Activated CD8-positive, alpha-beta T cell treated with anti-CD3 and anti-CD28 coated beads for 36 hours (primary cell): ENCODE results near the gene FRY. TPM values are rescaled to one million over a fixed set of nuclear protein-coding genes. Genes with fewer than 3 reads are reported as not detected.

Experiments
- ATAC-seq: fragments of 200-7000 bp; cut with Tn5 transposase; one replicate; pipeline ENCODE4 v1.10.0; 2021; ENCODE audit warnings: mild to moderate bottlenecking, moderate library complexity
- CTCF ChIA-PET: fragments of 350-600 bp; sonication (Branson Sonifier 250); formaldehyde crosslinking; loops from one replicate; lab custom pipeline; 2021; ENCODE audit warnings: antibody characterized with exemption; lab: Charles Lee
- POLR2A ChIA-PET: fragments of 350-600 bp; sonication (Branson Sonifier 250); formaldehyde crosslinking; loops from one replicate; lab custom pipeline; 2021; ENCODE audit warnings: antibody characterized with exemption; lab: Charles Lee
- DNase-seq: peaks from one replicate; pipeline ENCODE4 v3.0.0-alpha.2; 2020
- H3K27ac Mint-ChIP-seq: one replicate; pipeline ENCODE4 v1.8.0; 2021; ENCODE audit warnings: mild to moderate bottlenecking, mixed read lengths
- H3K27me3 Mint-ChIP-seq: one replicate; pipeline ENCODE4 v1.8.0; 2021; ENCODE audit warnings: mixed read lengths
- H3K36me3 Mint-ChIP-seq: one replicate; pipeline ENCODE4 v1.8.0; 2021; ENCODE audit warnings: low read depth, mixed read lengths
- H3K4me1 Mint-ChIP-seq: one replicate; pipeline ENCODE4 v1.8.0; 2021; ENCODE audit warnings: low read depth, mixed read lengths
- H3K4me3 Mint-ChIP-seq: one replicate; pipeline ENCODE4 v1.8.0; 2021; ENCODE audit warnings: mild to moderate bottlenecking, moderate library complexity, mixed read lengths
- H3K9me3 Mint-ChIP-seq: one replicate; pipeline ENCODE4 v1.8.0; 2021; ENCODE audit warnings: mixed read lengths
- CTCF ChIP-seq: fragments of 200-600 bp; IDR thresholded peaks from one replicate; pipeline ENCODE4 v1.8.0; 2022; ENCODE audit warnings: antibody characterized with exemption, mild to moderate bottlenecking
- intact Hi-C: fragments of 100-400 bp; cut with micrococcal nuclease; formaldehyde crosslinking; loops from one replicate; pipeline ENCODE4 v1.10.0; 2022
- total RNA-seq, 2 experiments: library from RNA; stranded (reverse); gene quantifications; one replicate each; pipeline ENCODE4 v1.2.3, GENCODE V29; 2021

Gene FRY
- total RNA-seq, 2 experiments from 2014 or later = 0.58 to 0.68 TPM

GRCh38 chr13:32117701-32118100 is 86.1 kb downstream of the FRY start:
- POLR2A ChIA-PET = no interaction called here
- no peak for TF ChIP-seq CTCF
- H3K27me3 Mint-ChIP-seq = no peaks in the 10 kb centered on the region
- H3K4me3 Mint-ChIP-seq = no peak overlapping the region
- CTCF ChIA-PET = no interaction called here
- no peak for ATAC-seq
- H3K27ac Mint-ChIP-seq = no peak overlapping the region
- H3K4me1 Mint-ChIP-seq = peaks cover 10% of the 10 kb centered on the region
- H3K36me3 Mint-ChIP-seq = no peaks in the 10 kb centered on the region
- no peak for DNase-seq
- peaks cover 7% of the 10 kb centered on the region for H3K9me3 Mint-ChIP-seq
- intact Hi-C loops = no loop called here

GRCh38 chr13:32121316-32121715 is 89.7 kb downstream of the FRY start:
- Mint-ChIP-seq H3K27ac (no peak overlapping the region), H3K27me3 (no peaks in the 10 kb centered on the region), H3K4me3 (no peak overlapping the region), H3K36me3 (no peaks in the 10 kb centered on the region), H3K9me3 (peaks cover 7% of the 10 kb centered on the region), H3K4me1 (no peaks in the 10 kb centered on the region)
- intact Hi-C loops = no loop called here
- POLR2A ChIA-PET = no interaction called here
- DNase-seq = no peak
- no peak for TF ChIP-seq CTCF
- CTCF ChIA-PET = no interaction called here
- no peak for ATAC-seq

- ATAC-seq = no peak
- no peak overlapping the region for H3K27ac Mint-ChIP-seq
- H3K4me3 Mint-ChIP-seq = no peak overlapping the region
- POLR2A ChIA-PET = no interaction called here
- H3K27me3 Mint-ChIP-seq = no peaks in the 10 kb centered on the region
- no peaks in the 10 kb centered on the region for H3K36me3 Mint-ChIP-seq
- CTCF ChIA-PET = interaction anchor here (0.6 kb wide), 1 partner anchor 544 kb away, joined by 4 read pairs; no protein-coding TSS in a partner anchor
- no peak for TF ChIP-seq CTCF
- no peak for DNase-seq
- H3K4me1 Mint-ChIP-seq = no peaks in the 10 kb centered on the region
- intact Hi-C loops = no loop called here
- peaks cover 7% of the 10 kb centered on the region for H3K9me3 Mint-ChIP-seq
Observed at GRCh38 chr13:32124743-32125142, 93.2 kb downstream of the FRY start.

GRCh38 chr13:32125221-32125689 is 93.7 kb downstream of the FRY start:
- intact Hi-C loops = no loop called here
- Mint-ChIP-seq H3K4me1 (no peaks in the 10 kb centered on the region), H3K4me3 (no peak overlapping the region), H3K27me3 (no peaks in the 10 kb centered on the region), H3K36me3 (no peaks in the 10 kb centered on the region), H3K9me3 (peaks cover 7% of the 10 kb centered on the region), H3K27ac (no peak overlapping the region)
- TF ChIP-seq CTCF = no peak
- ATAC-seq = no peak
- no peak for DNase-seq
- POLR2A ChIA-PET = no interaction called here
- CTCF ChIA-PET = no interaction called here

GRCh38 chr13:32125751-32126150 is 94.2 kb downstream of the FRY start:
- no peaks in the 10 kb centered on the region for H3K27me3 Mint-ChIP-seq
- CTCF ChIA-PET = no interaction called here
- no peak for TF ChIP-seq CTCF

More at GRCh38 chr13:32125751-32126150, 94.2 kb downstream of the FRY start:
- no peak overlapping the region for H3K4me3 Mint-ChIP-seq
- H3K27ac Mint-ChIP-seq = no peak overlapping the region
- no peak for ATAC-seq
- H3K4me1 Mint-ChIP-seq = no peaks in the 10 kb centered on the region
- DNase-seq = no peak
- peaks cover 7% of the 10 kb centered on the region for H3K9me3 Mint-ChIP-seq
- no peaks in the 10 kb centered on the region for H3K36me3 Mint-ChIP-seq
- intact Hi-C loops = no loop called here
- POLR2A ChIA-PET = no interaction called here
